K562 (cell line): ENCODE results near the gene RNF31. TPM values are rescaled to one million over a fixed set of nuclear protein-coding genes. Genes with fewer than 3 reads are reported as not detected.

Source experiments
- ATF3 ChIP-seq, 2 experiments: fragments of 450-650 bp in 1 of 2; sonication (generic) in 1 of 2; formaldehyde crosslinking in 1 of 2; IDR thresholded peaks in 1 of 2; conservative IDR thresholded peaks in 1 of 2; 2 replicates each; pipeline versions ENCODE4 v1.6.1 to v1.8.1; 2016 to 2023; ENCODE audit warnings: mild to moderate bottlenecking in 2 of 2, moderate library complexity in 2 of 2, inconsistent platforms in 1 of 2, missing genetic modification reagents in 1 of 2
- BHLHE40 ChIP-seq: IDR thresholded peaks from 2 replicates; pipeline ENCODE4 v1.6.1; 2011; ENCODE audit warnings: low read length, improper control_type of control experiment
- CHCHD3 ChIP-seq: fragments of 250-450 bp; sonication (Bioruptor Pico); IDR thresholded peaks from 2 replicates; pipeline ENCODE4 v2.1.2; 2022; ENCODE audit warnings: mild to moderate bottlenecking
- FOSL1 ChIP-seq: fragments of 200-800 bp; sonication (Bioruptor generic); conservative IDR thresholded peaks from 2 replicates; pipeline ENCODE4 v1.6.1; 2016; ENCODE audit warnings: missing genetic modification characterization, missing compliant biosample characterization
- GABPB2 ChIP-seq: fragments of 250-450 bp; sonication (Bioruptor Pico); conservative IDR thresholded peaks from 2 replicates; pipeline ENCODE4 v1.5.1; 2021; ENCODE audit warnings: mild to moderate bottlenecking
- GTF2B ChIP-seq: IDR thresholded peaks from 2 replicates; pipeline ENCODE4 v1.6.1; 2011; ENCODE audit not compliant: insufficient read length; ENCODE audit errors: extremely low read depth
- GTF3C2 ChIP-seq: IDR thresholded peaks from 3 replicates; pipeline ENCODE4 v1.6.1; 2011; ENCODE audit warnings: borderline replicate concordance, mild to moderate bottlenecking, moderate library complexity; ENCODE audit not compliant: insufficient read length; ENCODE audit errors: extremely low read depth
- PCBP2 ChIP-seq: fragments of 200-400 bp; formaldehyde crosslinking; IDR thresholded peaks from 2 replicates; pipeline ENCODE4 v1.6.1; 2018; ENCODE audit warnings: low read length, low read depth, mild to moderate bottlenecking, moderate library complexity; ENCODE audit not compliant: poor library complexity, severe bottlenecking
- TCF7 ChIP-seq: sonication (generic); IDR thresholded peaks from 2 replicates; pipeline ENCODE4 v1.6.1; 2016; ENCODE audit warnings: antibody characterized with exemption, borderline replicate concordance
- ZC3H11A ChIP-seq: IDR thresholded peaks from 2 replicates; pipeline ENCODE4 v1.6.1; 2012; ENCODE audit warnings: low read depth, low read length, improper control_type of control experiment
- ZFPM2 ChIP-seq: fragments of 250-450 bp; sonication (Bioruptor Pico); IDR thresholded peaks from 2 replicates; pipeline ENCODE4 v1.5.1; 2022; ENCODE audit warnings: mild to moderate bottlenecking
- ZNF232 ChIP-seq: sonication (generic); formaldehyde crosslinking; IDR thresholded peaks from 2 replicates; pipeline ENCODE4 v1.8.0; 2022; ENCODE audit warnings: mild to moderate bottlenecking, missing genetic modification reagents
- ZNF507 ChIP-seq: conservative IDR thresholded peaks from 2 replicates; pipeline ENCODE4 v1.6.1; 2017; ENCODE audit warnings: missing genetic modification characterization, missing compliant biosample characterization
- polyA plus RNA-seq, 8 experiments: library from polyadenylated mRNA; depleted of rRNA in 4 of 8; stranded (reverse) in 5 of 8; unstranded in 3 of 8; fragments of >200 nt; fragmentation: Nextera tagmentation in 2 of 8; fragmentation: Illumina TruSeq in 1 of 8; extraction: Ambion mirVana in 2 of 8; extraction: Trizol in 1 of 8; gene quantifications; 2 replicates each; pipeline versions ENCODE4 v1.2.1 to v1.2.3, GENCODE V29; 2011 to 2014; ENCODE audit warnings: inconsistent platforms in 1 of 8, missing spikeins in 1 of 8
- total RNA-seq, 7 experiments: library from RNA; depleted of rRNA in 6 of 7; stranded (reverse); fragments of >200 nt in 6 of 7; fragmentation: Illumina TruSeq in 2 of 7; extraction: Trizol in 2 of 7; gene quantifications; 2 replicates each; pipeline versions ENCODE4 v1.2.1 to v1.2.3, GENCODE V29; 2011 to 2021; ENCODE audit warnings: low replicate concordance in 1 of 7
- TF ChIP-seq, protein P1 (sequence below): fragments of 450-650 bp; IDR thresholded peaks from 2 replicates; pipeline ENCODE4 v1.6.1; 2017; ENCODE audit warnings: mild to moderate bottlenecking, moderate library complexity
- TF ChIP-seq, protein P2 (sequence below): sonication (generic); formaldehyde crosslinking; IDR thresholded peaks from 2 replicates; pipeline ENCODE4 v1.8.0; 2022; ENCODE audit warnings: mild to moderate bottlenecking, missing genetic modification reagents
- TF ChIP-seq, protein P3 (sequence below), 2 experiments: IDR thresholded peaks in 1 of 2; conservative IDR thresholded peaks in 1 of 2; 2 replicates each; pipeline ENCODE4 v1.6.1; 2016; ENCODE audit warnings: low read depth in 2 of 2, mild to moderate bottlenecking in 1 of 2, missing compliant biosample characterization in 1 of 2, missing genetic modification characterization in 1 of 2, moderate library complexity in 1 of 2

RNF31 gene
- total and polyA plus RNA-seq, 9 of the 15 experiments (the other 6 are each of a cell fraction or from before 2014, with no cell fraction given): 3.1 to 47.6 (median 19.1) TPM

GRCh38 chr14:24195186-24196070 lies 48.1 kb downstream of the RNF31 start, which contains the start of gene TM9SF1 (continued):
- TF ChIP-seq ATF3 (IDR thresholded peaks at IDR 0.05) (peak; percentile 49), ATF3 (CRISPR knock-in tag; conservative IDR thresholded peaks at IDR 0.05) (peak; percentile 68; the same call in 1 of the 2 replicates), CHCHD3 (CRISPR knock-in tag) (no peak), TCF7 (no peak), ZNF232 (no peak; the same call in 1 of the 2 replicates), GTF3C2 (no peak), GABPB2 (CRISPR knock-in tag) (no peak), ZFPM2 (CRISPR knock-in tag) (no peak), ZC3H11A (no peak), FOSL1 (tag) (peak; percentile 90), BHLHE40 (no peak), ZNF507 (tag) (no peak), PCBP2 (no peak), GTF2B (no peak)
- TF ChIP-seq, protein P1, sequence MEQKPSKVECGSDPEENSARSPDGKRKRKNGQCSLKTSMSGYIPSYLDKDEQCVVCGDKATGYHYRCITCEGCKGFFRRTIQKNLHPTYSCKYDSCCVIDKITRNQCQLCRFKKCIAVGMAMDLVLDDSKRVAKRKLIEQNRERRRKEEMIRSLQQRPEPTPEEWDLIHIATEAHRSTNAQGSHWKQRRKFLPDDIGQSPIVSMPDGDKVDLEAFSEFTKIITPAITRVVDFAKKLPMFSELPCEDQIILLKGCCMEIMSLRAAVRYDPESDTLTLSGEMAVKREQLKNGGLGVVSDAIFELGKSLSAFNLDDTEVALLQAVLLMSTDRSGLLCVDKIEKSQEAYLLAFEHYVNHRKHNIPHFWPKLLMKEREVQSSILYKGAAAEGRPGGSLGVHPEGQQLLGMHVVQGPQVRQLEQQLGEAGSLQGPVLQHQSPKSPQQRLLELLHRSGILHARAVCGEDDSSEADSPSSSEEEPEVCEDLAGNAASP: no peak
- TF ChIP-seq, protein P2, sequence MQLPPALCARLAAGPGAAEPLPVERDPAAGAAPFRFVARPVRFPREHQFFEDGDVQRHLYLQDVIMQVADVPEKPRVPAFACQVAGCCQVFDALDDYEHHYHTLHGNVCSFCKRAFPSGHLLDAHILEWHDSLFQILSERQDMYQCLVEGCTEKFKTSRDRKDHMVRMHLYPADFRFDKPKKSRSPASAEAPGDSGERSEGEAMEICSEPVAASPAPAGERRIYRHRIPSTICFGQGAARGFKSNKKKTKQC (CRISPR knock-in tag): no peak; the same call in 1 of the 2 replicates
- TF ChIP-seq, protein P3, sequence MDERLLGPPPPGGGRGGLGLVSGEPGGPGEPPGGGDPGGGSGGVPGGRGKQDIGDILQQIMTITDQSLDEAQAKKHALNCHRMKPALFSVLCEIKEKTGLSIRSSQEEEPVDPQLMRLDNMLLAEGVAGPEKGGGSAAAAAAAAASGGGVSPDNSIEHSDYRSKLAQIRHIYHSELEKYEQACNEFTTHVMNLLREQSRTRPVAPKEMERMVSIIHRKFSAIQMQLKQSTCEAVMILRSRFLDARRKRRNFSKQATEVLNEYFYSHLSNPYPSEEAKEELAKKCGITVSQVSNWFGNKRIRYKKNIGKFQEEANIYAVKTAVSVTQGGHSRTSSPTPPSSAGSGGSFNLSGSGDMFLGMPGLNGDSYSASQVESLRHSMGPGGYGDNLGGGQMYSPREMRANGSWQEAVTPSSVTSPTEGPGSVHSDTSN (CRISPR knock-in tag; IDR thresholded peaks at IDR 0.05; ENCODE audit: low read depth): no peak
- TF ChIP-seq, protein P3 (tag; conservative IDR thresholded peaks at IDR 0.05; ENCODE audit: low read depth): no peak
